ENCODE measurements around the gene GGT6. TPM values are rescaled to one million over a fixed set of nuclear protein-coding genes. Genes with fewer than 3 reads are reported as not detected.
"Not testable (repeated sequence)": the region's sequence is repeated elsewhere in the genome, so short reads cannot be mapped to it uniquely, and the experiment has no call there.

The GGT6 gene
- total RNA-seq, 4 donors from 2014 or later: 46.0 to 141 (median 68.5) TPM

GRCh38 chr17:4596636-4597380, 36.4 kb upstream of the GGT6 start:
- Histone ChIP-seq H3K9me3 (no peaks in the 10 kb centered on the region), H3K4me3 (no peak overlapping the region), H3K36me3 (no peaks in the 10 kb centered on the region), H3K27me3 (peaks cover 0 to 25% (median 0%) of the 10 kb centered on the region in 4 donors), H3K4me1 (peaks cover 0 to 51% (median 13%) of the 10 kb centered on the region in 3 donors), H3K27ac (peak overlapping the region in 3 of 4 donors; percentile 85 to 93 (median 87))
- 89 to 96% methylated on average over 8 to 15 of the region's 36 CpGs for WGBS, 2 donors
- intact Hi-C loops (cut with DNase I): no loop called here
- no peak for DNase-seq
- TF ChIP-seq POLR2A (IDR thresholded peaks at IDR 0.05) (no peak), CTCF (IDR thresholded peaks at IDR 0.05) (no peak)

- intact Hi-C loops (cut with DNase I); DNase-seq; H3K9me3 ChIP-seq; H3K4me3 ChIP-seq; H3K36me3 ChIP-seq: not testable (repeated sequence)
- Histone ChIP-seq H3K4me1 (peaks cover 0 to 60% (median 13%) of the 10 kb centered on the region in 3 donors), H3K27me3 (peaks cover 0 to 33% (median 0%) of the 10 kb centered on the region in 4 donors), H3K27ac (peak overlapping the region in 1 of 4 donors; percentile 87)
- 72 to 100% methylated on average over 3 to 11 of the region's 23 CpGs for WGBS, 2 donors
These were observed 35.4 kb upstream of the GGT6 start for GRCh38 chr17:4595685-4596342.

- peaks cover 0 to 31% (median 0%) of the 10 kb centered on the region in 4 donors for H3K27me3 ChIP-seq
- no peaks in the 10 kb centered on the region for H3K9me3 ChIP-seq
- intact Hi-C loops (cut with DNase I): no loop called here
- no peaks in the 10 kb centered on the region for H3K36me3 ChIP-seq
- DNase-seq: no peak
- H3K4me1 ChIP-seq: peaks cover 0 to 54% (median 8%) of the 10 kb centered on the region in 3 donors
- no peak overlapping the region for H3K4me3 ChIP-seq
- peak overlapping the region in 1 of 4 donors; percentile 13 for H3K27ac ChIP-seq
- 28 to 40% methylated on average over 5 to 7 of the region's 29 CpGs for WGBS, 2 donors
- TF ChIP-seq CTCF (IDR thresholded peaks at IDR 0.05) (peak in 2 of 6 experiments; percentile 27 to 35), POLR2A (IDR thresholded peaks at IDR 0.05) (no peak)
These were observed 34.7 kb upstream of the GGT6 start for GRCh38 chr17:4594931-4595684.

- no peak overlapping the region for H3K4me3 ChIP-seq
- peaks cover 0 to 47% (median 4%) of the 10 kb centered on the region in 3 donors for H3K4me1 ChIP-seq
- TF ChIP-seq POLR2A (IDR thresholded peaks at IDR 0.05) (no peak), CTCF (IDR thresholded peaks at IDR 0.05) (no peak)
- intact Hi-C loops (cut with DNase I): no loop called here
- no peaks in the 10 kb centered on the region for H3K9me3 ChIP-seq
- no peaks in the 10 kb centered on the region for H3K36me3 ChIP-seq
- no peak overlapping the region for H3K27ac ChIP-seq
- 86 to 88% methylated on average over 7 of the region's 7 CpGs for WGBS, 2 donors
- H3K27me3 ChIP-seq: peaks cover 0 to 26% (median 0%) of the 10 kb centered on the region in 4 donors
- DNase-seq: no peak
These were observed 34.0 kb upstream of the GGT6 start for GRCh38 chr17:4594406-4594805.

- 74 to 82% methylated on average over 4 to 6 of the region's 14 CpGs for WGBS, 2 donors
- peaks cover 0 to 40% (median 0%) of the 10 kb centered on the region in 4 donors for H3K27me3 ChIP-seq
- intact Hi-C loops (cut with DNase I): no loop called here
- H3K27ac ChIP-seq: peak overlapping the region in 3 of 4 donors; percentile 54 to 77 (median 67)
- no peak overlapping the region for H3K4me3 ChIP-seq
- H3K9me3 ChIP-seq: no peaks in the 10 kb centered on the region
- no peak for DNase-seq
- H3K36me3 ChIP-seq: no peaks in the 10 kb centered on the region
- TF ChIP-seq CTCF (IDR thresholded peaks at IDR 0.05) (no peak), POLR2A (IDR thresholded peaks at IDR 0.05) (no peak)
- H3K4me1 ChIP-seq: peaks cover 0 to 37% (median 0%) of the 10 kb centered on the region in 3 donors
These were observed 32.6 kb upstream of the GGT6 start for GRCh38 chr17:4593021-4593421.
